MCF 10A (cell line): ENCODE results near the gene NUAK2. TPM values are rescaled to one million over a fixed set of nuclear protein-coding genes. Genes with fewer than 3 reads are reported as not detected.

Experiments used
- BruUV-seq: library from RNA; stranded (reverse); fragments of 400-500 nt; replicated peaks from 2 replicates; lab custom pipeline; 2021; lab: Mats Ljungman, UMichigan
- CTCF ChIA-PET: fragments of 300-600 bp; sonication (Branson Sonifier 250); formaldehyde crosslinking; extraction: SDS; loops from one replicate; lab custom pipeline; 2021; ENCODE audit warnings: antibody characterized with exemption, inconsistent platforms; lab: Yijun Ruan, JAX
- POLR2A ChIA-PET: fragments of 300-600, 350-650 bp; sonication (Branson Sonifier 250); formaldehyde crosslinking; extraction: SDS; loops from one replicate; lab custom pipeline; 2020; ENCODE audit warnings: antibody characterized with exemption, inconsistent platforms; lab: Yijun Ruan, JAX
- DNase-seq: peaks from one replicate; pipeline ENCODE4 v3.0.0-alpha.2; 2018; ENCODE audit not compliant: unreplicated experiment
- H3K27ac Mint-ChIP-seq: one replicate; pipeline ENCODE4 v1.8.0; 2022; ENCODE audit warnings: mild to moderate bottlenecking, low read depth, mixed read lengths; ENCODE audit not compliant: unreplicated experiment
- H3K27me3 Mint-ChIP-seq: one replicate; pipeline ENCODE4 v1.8.0; 2022; ENCODE audit warnings: mixed read lengths; ENCODE audit not compliant: insufficient read depth, unreplicated experiment
- H3K36me3 Mint-ChIP-seq: one replicate; pipeline ENCODE4 v1.8.0; 2022; ENCODE audit warnings: mild to moderate bottlenecking, moderate library complexity, mixed read lengths; ENCODE audit not compliant: insufficient read depth, unreplicated experiment
- H3K4me1 Mint-ChIP-seq: one replicate; pipeline ENCODE4 v1.8.0; 2022; ENCODE audit warnings: mixed read lengths; ENCODE audit not compliant: insufficient read depth, unreplicated experiment
- H3K4me3 Mint-ChIP-seq: one replicate; pipeline ENCODE4 v1.8.0; 2022; ENCODE audit warnings: mild to moderate bottlenecking, moderate library complexity, mixed read lengths; ENCODE audit not compliant: unreplicated experiment
- H3K9me3 Mint-ChIP-seq: one replicate; pipeline ENCODE4 v1.8.0; 2022; ENCODE audit warnings: mixed read lengths; ENCODE audit not compliant: unreplicated experiment
- intact Hi-C: fragments of 100-400 bp; cut with micrococcal nuclease; formaldehyde crosslinking; loops from 2 replicates; pipeline ENCODE4 v1.14.1; 2022
- total RNA-seq: library from RNA; stranded (reverse); gene quantifications from 2 replicates; pipeline ENCODE4 v1.2.3, GENCODE V29; 2022
- TF ChIP-seq, protein P1 (sequence below): fragments of 200-600 bp; IDR thresholded peaks from one replicate; pipeline ENCODE4 v1.8.0; 2022; ENCODE audit warnings: antibody characterized with exemption, mild to moderate bottlenecking; ENCODE audit not compliant: unreplicated experiment

NUAK2 gene
- total RNA-seq, 1 experiment from 2014 or later: 6.0 TPM

DNA sequence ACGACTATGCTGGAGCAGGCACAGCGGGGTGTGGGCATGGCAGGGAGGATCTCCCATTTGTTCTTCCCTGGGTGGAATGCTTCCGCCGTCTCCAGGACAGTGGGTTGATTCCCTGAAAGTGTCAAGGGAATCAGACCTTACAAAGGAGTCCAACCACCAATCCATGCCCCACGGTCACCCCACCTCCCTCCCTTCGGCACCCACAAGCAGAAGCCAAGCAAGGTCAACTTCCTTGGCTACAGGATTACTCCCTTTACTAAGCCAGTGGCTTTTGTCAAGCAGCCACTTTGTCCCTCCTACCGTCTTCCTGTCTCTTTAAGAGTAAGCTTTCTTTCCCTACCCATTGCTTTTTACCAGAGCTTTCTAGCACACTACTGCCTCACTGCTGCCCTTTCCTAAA lies 15.9 kb upstream of the NUAK2 start:
- no peak for DNase-seq
- peaks cover 11% of the 10 kb centered on the region for H3K27me3 Mint-ChIP-seq
- no peaks in the 10 kb centered on the region for H3K36me3 Mint-ChIP-seq
- intact Hi-C loops: no loop called here
- ChIA-PET CTCF (interaction anchor here (0.5 to 27.7 kb wide), 18 partner anchors 13 to 374 kb away, joined by 3 to 1857 read pairs (median 10); partner anchors contain the start of genes KLHDC8A and NUAK2), POLR2A (interaction anchor here (0.9 to 2.0 kb wide), 5 partner anchors 11 to 155 kb away, joined by 3 to 6 read pairs (median 3); no protein-coding TSS in a partner anchor)
- H3K9me3 Mint-ChIP-seq: no peaks in the 10 kb centered on the region
- TF ChIP-seq, protein P1, sequence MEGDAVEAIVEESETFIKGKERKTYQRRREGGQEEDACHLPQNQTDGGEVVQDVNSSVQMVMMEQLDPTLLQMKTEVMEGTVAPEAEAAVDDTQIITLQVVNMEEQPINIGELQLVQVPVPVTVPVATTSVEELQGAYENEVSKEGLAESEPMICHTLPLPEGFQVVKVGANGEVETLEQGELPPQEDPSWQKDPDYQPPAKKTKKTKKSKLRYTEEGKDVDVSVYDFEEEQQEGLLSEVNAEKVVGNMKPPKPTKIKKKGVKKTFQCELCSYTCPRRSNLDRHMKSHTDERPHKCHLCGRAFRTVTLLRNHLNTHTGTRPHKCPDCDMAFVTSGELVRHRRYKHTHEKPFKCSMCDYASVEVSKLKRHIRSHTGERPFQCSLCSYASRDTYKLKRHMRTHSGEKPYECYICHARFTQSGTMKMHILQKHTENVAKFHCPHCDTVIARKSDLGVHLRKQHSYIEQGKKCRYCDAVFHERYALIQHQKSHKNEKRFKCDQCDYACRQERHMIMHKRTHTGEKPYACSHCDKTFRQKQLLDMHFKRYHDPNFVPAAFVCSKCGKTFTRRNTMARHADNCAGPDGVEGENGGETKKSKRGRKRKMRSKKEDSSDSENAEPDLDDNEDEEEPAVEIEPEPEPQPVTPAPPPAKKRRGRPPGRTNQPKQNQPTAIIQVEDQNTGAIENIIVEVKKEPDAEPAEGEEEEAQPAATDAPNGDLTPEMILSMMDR: no peak
- no peak overlapping the region for H3K4me3 Mint-ChIP-seq
- H3K27ac Mint-ChIP-seq: no peak overlapping the region
- peaks cover 12% of the 10 kb centered on the region for H3K4me1 Mint-ChIP-seq
- no TSS peak for BruUV-seq

- DNase-seq: peak; percentile 97
- Mint-ChIP-seq H3K27me3 (peaks cover 17% of the 10 kb centered on the region), H3K27ac (no peak overlapping the region), H3K9me3 (no peaks in the 10 kb centered on the region), H3K4me3 (no peak overlapping the region), H3K36me3 (no peaks in the 10 kb centered on the region), H3K4me1 (peaks cover 4% of the 10 kb centered on the region)
- BruUV-seq: no TSS peak
- intact Hi-C loops: loop anchor here (1.0 kb wide), 5 partner anchors 17 to 322 kb away; no protein-coding TSS in a partner anchor
- ChIA-PET CTCF (interaction anchor here (0.5 to 27.7 kb wide), 79 partner anchors 11 to 1083 kb away, joined by 3 to 1857 read pairs (median 5); partner anchors contain the start of genes KLHDC8A and NUAK2), POLR2A (interaction anchor here (0.6 to 1.4 kb wide), 5 partner anchors 11 to 49 kb away, joined by 3 to 4 read pairs (median 3); no protein-coding TSS in a partner anchor)
- TF ChIP-seq, protein P1: peak; percentile 100
These were observed 14.1 kb upstream of the NUAK2 start for GRCh38 chr1:205335692-205336091.

- intact Hi-C loops: no loop called here
- Mint-ChIP-seq H3K4me3 (no peak overlapping the region), H3K27me3 (peaks cover 39% of the 10 kb centered on the region), H3K9me3 (no peaks in the 10 kb centered on the region), H3K4me1 (peaks cover 6% of the 10 kb centered on the region), H3K27ac (no peak overlapping the region), H3K36me3 (no peaks in the 10 kb centered on the region)
- BruUV-seq: no TSS peak
- DNase-seq: no peak
- ChIA-PET POLR2A (interaction anchor here (0.7 to 1.3 kb wide), 4 partner anchors 13 to 57 kb away, joined by 3 to 5 read pairs (median 3); no protein-coding TSS in a partner anchor), CTCF (interaction anchor here (0.6 to 27.7 kb wide), 17 partner anchors 8 to 645 kb away, joined by 3 to 1857 read pairs (median 5); partner anchors contain the start of genes KLHDC8A and NUAK2)
- TF ChIP-seq, protein P1: no peak
These were observed 10.7 kb upstream of the NUAK2 start for GRCh38 chr1:205332015-205332791.

DNA sequence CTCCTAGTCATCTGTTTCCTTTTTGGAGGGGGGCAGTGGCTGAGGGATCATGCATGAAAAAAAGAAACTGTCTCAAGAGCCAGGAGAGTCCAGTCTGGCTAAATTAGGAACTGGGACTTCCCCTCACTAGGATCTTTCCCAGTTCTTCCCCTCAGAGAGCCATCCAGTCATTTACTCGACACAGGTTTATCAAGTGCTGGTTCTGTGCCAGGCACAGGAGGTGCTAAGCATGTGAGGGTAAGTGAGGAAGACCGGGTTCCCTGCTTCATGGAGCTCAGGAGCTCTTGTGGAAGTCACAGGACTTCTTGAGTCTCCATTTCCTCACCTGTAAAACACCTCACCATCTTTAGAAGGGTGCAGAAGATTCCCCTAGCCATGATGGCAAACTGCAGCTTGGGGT lies 8.6 kb upstream of the NUAK2 start:
- no TSS peak for BruUV-seq
- Mint-ChIP-seq H3K4me1 (peaks cover 8% of the 10 kb centered on the region), H3K4me3 (no peak overlapping the region), H3K27ac (no peak overlapping the region), H3K36me3 (no peaks in the 10 kb centered on the region), H3K27me3 (peaks cover 47% of the 10 kb centered on the region), H3K9me3 (no peaks in the 10 kb centered on the region)
- intact Hi-C loops: no loop called here
- no peak for DNase-seq
- TF ChIP-seq, protein P1: no peak
- POLR2A ChIA-PET: interaction anchor here (0.8 to 7.9 kb wide), 3 partner anchors 10 to 54 kb away, joined by 3 to 173 read pairs (median 6); no protein-coding TSS in a partner anchor
- CTCF ChIA-PET: interaction anchor here (0.6 to 27.7 kb wide), 11 partner anchors 11 to 328 kb away, joined by 3 to 1857 read pairs (median 16); partner anchors contain the start of gene KLHDC8A
